Activated CD4-positive, alpha-beta T cell treated with anti-CD3 and anti-CD28 coated beads, Interleukin-2, amount 50 U/mL, for 48 hours (primary cell): ENCODE results near the gene PVALEF.
"Not testable (repeated sequence)": the region's sequence is repeated elsewhere in the genome, so short reads cannot be mapped to it uniquely, and the experiment has no call there.

ENCODE experiments used
- DNase-seq, 2 experiments: peaks; one replicate each; pipeline ENCODE4 v3.0.0-alpha.2; 2020

The PVALEF gene

DNA sequence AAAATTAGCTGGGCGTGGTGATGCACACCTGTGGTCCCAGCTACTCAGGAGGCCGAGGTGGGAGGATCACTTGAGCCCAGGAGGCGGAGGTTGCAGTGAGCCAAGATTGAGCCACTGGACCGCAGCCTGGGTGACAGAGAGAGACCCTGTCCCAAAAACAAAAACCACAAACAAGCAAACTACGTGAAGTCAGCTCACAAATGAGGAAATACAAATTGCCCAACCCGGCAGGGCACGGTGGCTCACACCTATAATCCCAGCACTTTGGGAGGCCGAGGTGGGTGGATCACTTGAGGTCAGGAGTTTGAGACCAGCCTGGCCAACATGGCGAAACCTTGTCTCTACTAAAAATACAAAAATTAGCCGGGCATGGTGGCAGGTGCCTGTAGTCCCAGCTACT is 19.1 kb upstream of the PVALEF start:
- DNase-seq: not testable (repeated sequence)

DNA sequence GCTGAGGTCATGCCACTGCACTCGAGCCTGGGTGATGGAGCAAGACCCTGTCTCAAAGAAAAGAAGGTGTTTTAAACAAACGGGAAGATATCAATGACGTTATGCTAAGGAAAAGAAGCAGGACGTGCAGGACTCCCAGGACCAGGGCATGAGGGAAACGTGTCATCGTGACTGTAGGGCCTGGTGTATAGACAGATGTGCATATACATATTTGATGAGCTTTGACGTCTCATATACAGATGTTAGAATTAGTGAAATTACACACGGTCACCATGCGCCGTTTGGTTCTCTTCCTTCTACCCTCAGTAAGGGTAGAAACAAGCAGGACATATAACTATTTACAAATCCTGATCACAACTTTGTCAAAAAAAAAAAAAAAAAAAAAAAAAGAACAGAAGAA is 17.6 kb upstream of the PVALEF start:
- DNase-seq: no peak

DNA sequence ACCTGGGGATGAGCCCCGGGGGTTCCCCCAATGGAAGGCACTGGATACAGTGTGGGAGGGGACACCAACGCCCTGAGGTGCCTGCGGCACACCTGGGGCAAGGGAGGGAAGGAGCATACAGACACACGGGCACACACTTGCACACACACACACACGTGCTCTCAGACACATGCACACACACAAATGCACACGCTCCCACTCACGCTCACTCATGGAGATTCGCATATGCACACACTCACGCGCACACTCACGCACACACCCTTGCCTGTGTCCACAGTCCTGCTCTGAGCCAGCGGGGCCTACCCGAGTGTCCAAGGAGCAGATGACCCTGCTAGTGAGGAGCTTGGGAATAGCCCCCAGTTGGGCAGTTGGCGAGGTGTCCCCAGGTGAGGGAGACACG is 16.7 kb upstream of the PVALEF start:
- DNase-seq: no peak

DNA sequence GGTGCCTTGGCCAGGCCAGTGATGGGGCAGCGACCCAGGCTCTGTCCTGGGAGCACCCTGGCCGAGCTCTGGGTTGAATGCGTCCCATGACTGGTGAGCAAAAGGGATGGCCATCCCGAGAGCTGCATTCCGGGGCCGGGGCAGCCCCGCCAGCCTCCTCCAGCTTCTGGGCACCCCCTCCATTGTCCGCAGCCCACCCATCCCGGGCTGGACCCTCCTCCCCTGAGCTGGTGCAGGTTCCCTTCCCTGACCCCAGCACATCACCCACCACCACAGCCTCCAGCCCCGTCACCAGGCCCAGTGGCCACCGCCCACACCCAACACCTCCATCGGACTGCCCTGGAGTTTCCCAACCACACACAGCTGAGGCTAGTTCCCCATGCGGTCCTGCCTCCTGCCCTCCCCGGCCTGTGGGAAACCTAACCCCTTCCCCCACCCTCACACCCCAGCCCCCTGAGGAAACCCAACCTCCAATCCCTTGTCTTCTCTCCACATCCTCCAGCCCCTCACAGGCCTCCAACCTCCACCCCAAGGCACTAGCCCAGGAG is 16.2 kb upstream of the PVALEF start:
- DNase-seq: no peak

DNA sequence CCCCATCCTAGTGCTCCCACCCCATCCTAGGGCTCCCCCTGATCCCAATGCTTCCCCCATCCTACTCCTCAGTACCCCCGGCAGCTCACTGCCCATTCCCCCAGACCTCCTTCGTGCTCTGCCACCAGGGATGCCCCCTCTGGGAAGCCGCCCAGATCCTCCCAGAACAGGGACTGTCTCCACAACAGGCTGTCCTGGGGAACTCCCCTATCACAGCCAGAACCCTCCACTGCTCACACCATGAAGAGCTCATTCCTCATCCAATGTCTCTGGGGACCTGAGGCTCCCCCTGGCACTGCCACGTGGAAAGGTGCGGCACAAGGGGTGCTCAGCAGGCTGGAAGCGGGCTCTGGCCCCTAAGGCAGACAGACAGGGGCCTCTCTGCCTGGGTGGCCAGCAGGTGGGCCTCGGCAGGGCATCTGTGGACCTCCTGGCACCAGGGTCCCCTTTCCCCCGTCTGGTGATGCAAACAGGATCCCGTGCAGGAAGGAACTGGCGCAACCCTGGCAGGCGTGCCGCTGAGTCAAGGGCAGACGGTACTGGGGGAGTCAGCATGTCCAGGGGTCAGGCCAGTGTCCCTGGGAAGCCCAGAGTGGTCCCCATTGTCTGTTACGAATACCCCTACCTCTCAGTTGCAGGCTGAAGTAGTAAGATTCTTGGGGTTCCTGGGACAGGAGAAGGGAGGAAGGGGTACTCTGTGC is 14.8 kb upstream of the PVALEF start:
- no peak for DNase-seq

DNA sequence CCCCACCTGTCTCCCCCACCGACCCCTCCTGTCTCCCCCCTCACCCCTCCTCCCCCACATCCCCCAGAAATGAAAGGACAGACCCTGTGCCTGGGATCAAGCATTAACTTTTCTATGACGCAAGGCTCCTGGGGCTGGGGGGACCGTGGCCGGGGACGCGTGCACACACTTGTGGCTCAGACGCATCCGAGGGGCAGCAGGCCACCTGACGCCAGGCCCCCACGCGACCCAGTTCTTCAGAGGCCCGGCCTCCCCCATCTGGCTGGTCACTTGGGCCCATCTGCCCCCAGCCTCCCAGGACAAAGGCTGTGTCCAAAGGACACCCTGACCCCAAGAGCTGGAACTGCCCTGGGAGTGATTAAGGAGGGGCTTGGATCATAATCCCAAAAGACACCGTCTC is 14.0 kb upstream of the PVALEF start:
- DNase-seq: no peak

DNA sequence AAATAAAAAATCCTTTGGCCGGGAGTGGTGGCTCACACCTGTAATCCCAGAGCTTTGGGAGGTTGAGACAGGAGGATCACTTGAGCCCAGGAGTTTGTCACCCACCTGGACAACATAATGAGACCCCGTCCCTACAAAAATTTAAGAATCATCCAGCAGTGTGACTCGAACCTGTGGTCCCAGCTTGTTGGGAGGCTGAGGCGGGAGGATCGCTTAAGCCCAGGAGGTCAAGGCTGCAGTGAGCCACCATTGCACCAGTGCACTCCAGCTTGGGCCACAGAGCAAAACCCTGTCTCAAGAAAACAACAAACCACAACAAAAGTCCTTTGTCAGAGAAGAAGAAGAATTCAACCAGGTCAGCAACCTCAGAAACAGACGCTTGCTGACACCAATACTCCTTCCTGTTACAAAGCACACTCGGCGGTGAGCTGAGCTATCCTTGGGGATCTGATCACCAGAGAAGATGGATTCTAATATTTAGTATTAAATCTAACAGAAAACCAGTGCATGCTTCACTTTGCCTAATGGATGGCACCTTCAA is 12.9 kb upstream of the PVALEF start:
- DNase-seq: no peak

DNA sequence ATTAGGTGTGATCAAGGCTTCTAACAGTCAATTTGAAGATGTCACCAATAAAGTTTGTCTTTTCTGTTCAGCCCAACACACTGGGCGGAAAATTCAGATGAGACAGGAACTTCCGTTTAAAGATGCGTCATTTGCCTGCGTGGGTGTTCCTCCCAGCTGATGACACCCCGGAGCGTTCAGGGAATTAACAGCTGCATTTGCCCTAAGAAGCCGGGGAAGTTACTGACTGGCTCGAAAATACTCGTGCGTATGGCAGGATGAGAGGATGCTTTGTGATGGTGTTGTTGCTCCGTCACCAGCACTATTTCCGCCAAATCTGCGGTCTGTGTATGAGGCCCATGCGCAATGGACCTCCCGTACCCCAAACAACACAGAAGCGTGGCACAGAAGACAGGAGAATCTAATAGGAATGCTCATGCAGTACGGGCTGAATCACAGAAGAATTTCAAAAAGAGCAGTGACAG is 11.9 kb upstream of the PVALEF start:
- DNase-seq: peak in 1 of 2 experiments; percentile 38

DNA sequence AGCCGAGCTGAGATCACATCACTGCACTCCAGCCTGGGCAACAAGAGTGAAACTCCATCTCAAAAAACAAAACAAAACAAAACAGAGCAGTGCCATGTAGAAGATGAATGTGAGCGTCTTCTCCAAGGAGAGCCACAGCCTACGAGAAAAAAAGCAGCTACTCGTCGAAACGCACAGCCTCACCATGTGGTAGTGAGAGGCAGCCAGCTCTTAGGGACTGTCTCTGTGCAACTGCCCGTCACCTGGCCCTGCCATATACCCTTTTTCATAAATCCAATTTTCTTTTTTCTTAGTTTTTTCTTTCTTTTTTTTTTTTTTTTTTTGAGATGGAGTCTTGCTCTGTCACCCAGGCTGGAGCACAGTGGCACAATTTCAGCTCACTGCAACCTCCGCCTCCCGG is 11.3 kb upstream of the PVALEF start:
- DNase-seq: not testable (repeated sequence)

DNA sequence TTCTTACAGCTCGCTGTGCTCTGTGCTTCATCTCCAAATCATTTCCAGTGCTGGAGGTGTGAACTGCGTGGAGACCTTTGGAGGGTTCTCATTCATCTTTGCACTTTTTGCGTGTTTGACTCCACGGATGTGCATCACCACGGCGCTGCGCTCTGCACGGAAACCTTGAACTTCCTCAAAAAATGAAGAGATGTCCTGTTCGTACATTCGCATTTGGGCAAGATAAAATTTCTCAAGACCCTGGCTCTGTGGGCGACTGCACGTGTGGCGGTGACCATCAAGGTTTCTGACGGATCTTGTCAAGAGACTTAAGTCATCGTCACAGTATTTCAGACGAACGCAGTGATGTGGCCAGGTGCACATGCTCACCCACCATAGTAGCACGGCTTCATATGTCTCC is 10.3 kb upstream of the PVALEF start:
- DNase-seq: no peak

DNA sequence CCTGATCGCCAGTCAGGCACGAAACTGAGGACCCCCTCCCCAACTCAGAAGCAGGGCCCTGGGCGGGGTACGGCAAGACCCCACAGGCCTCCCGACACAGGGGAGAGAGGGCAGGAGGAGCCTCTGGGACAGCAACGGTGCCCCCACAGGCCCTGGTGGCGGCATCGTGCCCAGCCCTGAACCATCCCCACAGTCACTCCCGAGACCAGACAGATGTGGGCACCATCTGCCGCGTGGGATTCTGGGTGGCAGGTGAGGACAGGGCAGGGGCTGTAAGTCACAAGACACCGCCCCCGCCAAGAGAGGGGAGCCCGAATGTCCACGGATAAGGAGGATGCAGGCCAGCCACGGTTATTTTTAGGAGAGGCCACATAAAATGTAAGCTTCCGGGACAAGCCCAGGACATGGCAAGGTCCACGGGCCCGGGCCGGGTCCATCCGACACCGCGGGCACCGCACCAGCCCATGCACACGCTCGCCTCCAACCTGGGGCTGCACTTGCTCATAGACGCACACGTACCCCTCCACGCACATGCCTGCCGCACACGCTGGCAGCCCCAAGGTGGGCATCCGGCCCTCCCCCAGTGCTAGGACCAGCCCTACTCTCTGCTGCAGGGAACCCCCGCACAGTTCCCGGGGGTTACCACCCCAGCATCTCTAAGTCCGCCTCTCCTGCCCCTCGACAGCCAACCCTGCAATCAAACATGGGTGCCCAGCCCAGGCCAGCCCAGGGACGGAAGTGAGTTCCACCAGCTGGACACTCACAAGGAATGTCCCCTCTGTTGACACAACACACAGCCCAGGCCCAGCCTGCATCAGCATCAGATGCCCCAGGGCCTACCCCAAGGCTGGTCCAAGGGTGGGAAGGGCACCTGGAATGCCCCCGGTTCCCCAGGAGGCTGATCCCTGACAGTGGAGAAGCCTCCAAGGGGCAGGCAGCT is 8.2 kb upstream of the PVALEF start:
- DNase-seq: no peak

DNA sequence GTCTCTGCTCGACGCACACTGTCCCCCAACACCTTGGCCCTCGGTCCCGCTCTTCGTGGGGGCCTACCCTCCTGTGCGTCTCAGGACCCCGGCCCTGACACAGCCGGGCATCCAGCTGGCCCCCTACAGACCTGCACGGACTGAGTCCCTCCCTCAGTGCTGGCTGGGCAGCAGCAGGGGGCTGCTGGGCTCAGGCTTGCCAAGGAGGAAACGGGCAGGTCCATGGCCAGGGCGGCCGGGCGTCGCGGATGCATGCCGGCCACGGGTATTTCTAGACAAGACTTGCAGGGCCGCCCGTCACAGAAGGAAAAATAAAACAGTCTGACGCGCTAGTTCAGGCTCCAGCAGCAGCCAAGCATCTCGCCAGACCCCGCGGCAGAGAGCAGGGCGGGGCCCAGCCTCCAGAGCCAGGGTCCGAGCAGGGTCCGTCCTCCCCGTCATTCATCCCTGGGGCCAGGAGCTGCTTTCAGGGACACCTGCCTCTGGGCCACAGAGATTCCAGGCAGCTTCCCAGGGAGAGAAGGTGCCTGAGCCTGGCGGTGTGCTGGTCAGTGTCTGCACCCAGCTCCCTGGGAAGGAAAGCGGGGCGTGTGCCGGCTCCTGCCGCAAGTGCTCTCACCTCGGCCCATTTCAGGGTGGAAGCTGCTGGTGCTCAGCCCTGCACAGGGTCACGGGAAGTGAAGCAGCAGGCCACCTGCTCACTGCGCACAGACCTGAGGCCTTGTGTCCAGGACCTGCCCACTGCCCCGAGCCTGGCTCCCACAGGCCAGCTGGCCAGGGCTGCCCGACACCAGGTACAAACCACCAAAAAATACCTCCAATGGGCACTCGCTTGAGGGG is 7.2 kb upstream of the PVALEF start:
- DNase-seq: no peak

DNA sequence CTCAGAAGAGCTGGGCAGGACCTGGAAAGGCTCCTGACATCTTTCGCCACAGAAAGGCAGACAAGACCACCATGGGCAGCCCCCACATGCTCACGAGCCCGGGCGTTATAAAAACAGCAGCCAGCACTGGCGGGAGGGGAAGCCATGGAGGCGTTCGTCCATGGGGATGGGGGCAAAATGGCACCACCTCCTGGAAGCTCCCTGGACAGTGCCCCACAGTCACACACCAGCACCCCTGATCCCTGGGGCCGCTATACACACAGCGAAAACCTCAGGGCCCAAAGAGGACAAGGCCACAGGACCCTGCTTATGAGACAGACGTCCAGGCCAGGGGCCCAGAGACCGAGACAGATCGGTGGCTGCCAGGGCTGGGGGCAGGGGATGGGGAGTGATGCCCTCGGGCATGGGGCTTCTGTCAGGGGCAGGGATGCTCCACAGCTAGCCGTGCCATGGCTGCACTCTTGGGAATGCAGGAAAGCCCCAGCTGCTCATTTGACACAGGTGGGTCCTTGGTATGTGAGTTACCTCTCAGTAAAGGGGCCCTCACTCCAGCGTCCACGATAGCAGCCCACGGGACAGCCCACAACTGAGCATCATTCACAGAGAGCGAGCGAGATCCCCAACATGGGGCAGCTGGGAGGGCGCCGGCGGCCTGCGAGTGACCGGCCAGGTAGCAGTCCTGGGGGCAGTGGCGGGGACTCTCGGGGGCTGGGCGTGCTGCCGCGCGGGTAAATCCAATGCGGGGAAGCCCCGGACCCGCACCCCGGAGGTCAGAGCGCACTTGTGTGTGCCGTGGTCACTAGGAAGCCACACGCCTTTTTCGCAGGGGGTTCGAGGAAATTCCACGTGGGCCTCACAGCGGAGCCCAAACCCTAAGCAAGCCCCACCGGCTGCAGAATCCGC is 6.4 kb upstream of the PVALEF start:
- DNase-seq: no peak

DNA sequence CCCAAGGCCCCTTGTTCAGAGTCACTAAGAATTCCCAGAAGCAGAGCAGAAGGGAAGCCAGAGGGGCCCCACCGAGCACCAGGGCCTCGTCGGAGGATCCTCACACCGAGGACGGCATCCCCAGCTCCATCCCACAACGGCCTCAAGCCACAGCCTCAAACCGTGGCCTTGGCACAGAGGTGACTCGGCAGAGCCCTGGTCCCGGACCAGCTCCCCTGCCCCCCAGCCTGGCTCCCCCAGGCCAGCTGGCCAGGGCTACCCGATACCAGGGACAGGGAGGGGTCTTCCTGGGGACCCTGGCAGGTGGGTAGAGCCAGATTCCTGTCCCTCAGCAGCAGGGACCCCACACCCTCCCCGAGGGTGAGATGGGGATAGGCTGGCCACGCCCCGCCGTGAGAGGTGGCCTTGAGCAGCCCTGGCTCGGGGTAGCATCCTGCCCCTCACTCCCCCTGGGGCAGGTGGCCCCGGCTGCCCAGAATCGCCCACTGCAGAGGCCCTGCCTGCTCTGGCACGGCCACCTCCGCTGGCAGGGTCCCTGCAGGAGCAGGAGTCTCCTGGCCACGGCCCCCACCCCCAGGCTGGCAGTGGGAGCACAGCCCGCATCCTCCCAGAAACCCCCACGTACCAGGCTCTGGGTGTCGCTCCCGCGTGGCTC is 5.6 kb upstream of the PVALEF start:
- no peak for DNase-seq

DNA sequence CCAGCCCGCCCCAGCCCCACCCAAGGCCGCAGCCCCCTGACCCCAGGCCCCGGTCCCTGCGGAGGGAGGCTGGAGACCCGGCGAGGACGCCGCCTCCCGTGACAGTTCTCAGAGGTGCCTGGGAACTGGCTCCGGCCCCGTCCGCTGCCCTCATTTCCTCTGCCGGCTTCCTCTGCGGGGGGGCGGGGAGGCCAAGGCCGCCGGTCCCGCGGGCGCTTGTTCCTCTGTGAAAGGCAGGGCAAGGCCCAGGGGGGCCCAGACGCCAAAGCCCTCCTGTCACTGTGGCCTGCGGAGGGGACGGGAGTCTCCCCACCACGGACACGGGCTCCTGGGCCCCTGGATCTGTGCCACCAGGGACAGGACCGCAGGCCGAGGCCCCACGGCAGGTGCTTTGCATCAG is 5.0 kb upstream of the PVALEF start:
- DNase-seq: peak in 1 of 2 experiments; percentile 13

DNA sequence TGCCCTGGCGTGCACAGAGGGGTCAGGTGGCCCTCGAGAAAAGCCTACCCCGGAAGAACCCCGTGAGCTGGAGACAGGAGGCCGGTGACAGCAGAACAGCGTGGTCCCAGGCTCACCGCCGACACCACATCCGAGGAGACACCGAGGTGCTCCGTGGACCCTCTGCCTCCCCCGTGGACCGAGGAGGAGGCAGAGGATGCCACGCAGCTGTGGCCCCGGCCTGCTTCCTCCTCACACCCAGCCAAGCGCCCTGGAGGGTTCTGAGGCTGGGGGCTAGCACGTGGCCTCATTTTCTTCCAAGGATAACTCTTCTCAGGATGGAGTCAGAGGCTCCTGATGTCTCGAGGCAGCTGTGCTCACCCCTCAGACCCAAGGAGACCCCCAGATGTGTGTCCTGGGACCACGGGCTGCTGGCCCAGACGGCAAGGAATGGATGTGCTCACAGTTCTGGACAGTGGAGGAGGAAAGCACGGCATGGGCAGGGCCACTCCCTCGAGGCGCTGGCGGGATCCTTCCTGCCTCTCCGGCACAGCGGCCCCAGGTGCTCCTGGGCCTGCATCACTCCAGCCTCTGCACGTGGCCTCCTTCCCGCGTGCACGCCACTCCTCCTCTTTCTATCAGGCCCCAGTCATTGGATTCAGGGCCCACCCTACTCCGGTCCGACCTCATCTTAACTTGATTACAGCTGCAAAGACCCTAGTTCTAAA is 4.4 kb upstream of the PVALEF start:
- no peak for DNase-seq

DNA sequence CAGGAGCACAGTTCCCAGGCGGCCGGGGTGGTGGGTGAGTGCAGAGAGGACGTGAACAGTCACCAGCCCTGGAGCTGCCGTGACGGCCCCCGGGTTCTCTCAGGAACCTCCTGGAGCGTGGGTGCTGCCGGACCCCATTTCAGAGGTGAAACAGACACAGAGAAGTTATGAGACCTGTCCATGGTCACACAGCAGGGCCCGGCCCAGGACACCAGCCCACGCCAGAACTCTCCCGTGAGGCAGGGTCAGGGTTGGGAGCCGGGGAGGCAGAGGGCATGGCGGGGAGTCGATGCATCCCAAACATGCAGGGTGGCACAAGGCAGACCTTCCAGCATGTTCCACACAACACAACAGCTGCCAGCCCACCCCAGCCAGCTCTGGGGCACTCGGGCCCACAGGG is 3.8 kb upstream of the PVALEF start:
- DNase-seq: no peak

DNA sequence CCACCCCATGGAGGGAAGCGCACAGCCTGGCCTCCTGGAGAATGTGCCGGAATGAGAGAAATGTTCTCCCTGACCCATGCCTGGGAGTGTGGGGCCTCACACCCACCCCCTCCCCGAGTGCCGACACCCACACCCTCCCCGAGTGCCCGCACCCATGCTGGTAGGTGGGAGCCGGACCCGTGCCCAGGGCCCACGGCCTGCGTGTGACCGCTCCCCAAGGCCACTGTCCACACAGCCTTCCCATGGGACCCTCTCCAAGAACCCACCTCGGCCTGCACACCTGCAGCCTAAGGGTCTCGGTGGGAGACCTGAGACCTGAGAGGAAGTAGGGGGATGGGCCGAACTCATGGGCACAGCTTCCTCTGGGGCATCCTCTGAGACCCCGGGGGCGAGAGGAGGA is 3.3 kb upstream of the PVALEF start:
- no peak for DNase-seq

DNA sequence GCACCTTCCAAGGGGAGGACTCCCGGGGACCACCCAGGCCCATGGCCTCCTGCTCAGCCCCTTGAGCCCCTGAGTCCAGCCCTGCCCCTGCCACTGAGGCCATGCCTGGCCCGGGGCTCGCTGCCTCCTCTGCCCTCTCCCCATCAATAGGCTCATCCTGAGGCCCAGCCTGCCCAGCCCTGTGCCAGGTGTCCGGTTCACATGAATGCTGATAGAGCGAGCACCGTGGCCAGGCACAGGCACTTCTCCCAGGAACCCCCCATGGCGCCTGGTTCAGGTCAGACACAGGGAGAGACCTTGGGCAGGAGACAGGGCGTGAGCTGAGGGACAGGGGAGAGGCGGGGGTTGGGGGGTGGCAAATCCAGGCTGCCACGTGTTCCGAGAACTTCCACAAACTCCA is 2.8 kb upstream of the PVALEF start:
- DNase-seq: no peak

DNA sequence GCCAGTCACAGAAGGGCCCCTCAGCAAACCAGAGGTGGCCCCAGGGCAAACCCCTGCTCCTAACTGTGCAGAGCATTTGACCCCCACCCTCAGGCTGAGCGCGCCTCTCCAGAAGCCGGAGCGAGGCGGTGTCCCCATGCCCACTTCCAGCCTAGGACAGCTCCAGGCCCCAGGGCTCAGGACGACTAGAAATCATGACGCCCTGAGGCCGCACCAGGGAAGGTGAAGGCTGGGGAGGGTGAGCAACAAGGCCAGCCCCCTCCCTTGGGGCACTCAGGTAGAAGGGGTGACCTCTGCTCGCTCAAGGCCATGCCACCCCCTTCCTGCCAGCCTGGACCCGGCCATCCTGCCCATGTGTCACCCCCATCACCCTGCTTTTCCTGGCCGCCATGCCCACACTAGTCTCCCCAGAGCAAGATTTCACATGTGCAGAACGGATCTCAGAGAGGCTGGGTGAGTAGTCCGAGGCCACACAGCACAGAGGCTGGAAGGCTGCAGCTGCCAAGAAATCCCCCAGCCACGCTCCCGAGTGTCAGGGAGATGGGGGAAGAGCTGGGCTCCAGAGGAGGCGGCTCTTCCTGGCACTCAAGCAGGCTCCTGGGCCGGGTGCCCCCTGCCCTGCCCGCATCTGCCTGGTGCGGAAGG is 2.1 kb upstream of the PVALEF start:
- DNase-seq: no peak
